Measurements from ENCODE around the gene ATP11A. TPM values are rescaled to one million over a fixed set of nuclear protein-coding genes. Genes with fewer than 3 reads are reported as not detected.
A peak's percentile ranks its signal among the peaks of the same experiment; 100 is the strongest.

ATP11A gene
- total RNA-seq, 1 experiment from 2014 or later = 65.3 TPM

GRCh38 chr13:112870737-112871287, 181.0 kb downstream of the ATP11A start:
- Histone ChIP-seq H2BK15ac (ENCODE audit: low read depth, low read length) (no peak overlapping the region), H2BK5ac (ENCODE audit: insufficient read length, low read length) (no peak overlapping the region), H3K4me2 (ENCODE audit: insufficient read depth, insufficient read length, low read length) (no peak overlapping the region), H3K4me1 (ENCODE audit: insufficient read depth, low read length) (no peaks in the 10 kb centered on the region), H2BK120ac (ENCODE audit: low read depth, low read length, poor library complexity, severe bottlenecking) (no peak overlapping the region), H4K20me1 (ENCODE audit: control insufficient read depth, insufficient read depth, insufficient read length) (no peaks in the 10 kb centered on the region), H2BK20ac (ENCODE audit: low read depth, low read length, poor library complexity, severe bottlenecking) (no peak overlapping the region), H3K9me3 (ENCODE audit: control insufficient read depth, low read depth, low read length) (no peaks in the 10 kb centered on the region), H3K9ac (ENCODE audit: extremely low read depth, insufficient read length, low read length) (no peak overlapping the region), H4K5ac (ENCODE audit: insufficient read length, low read depth, low read length) (no peak overlapping the region), H2AFZ (ENCODE audit: low read length) (no peak overlapping the region), H4K91ac (ENCODE audit: insufficient read length, low read depth, low read length) (no peak overlapping the region), H4K8ac (replicated peaks; ENCODE audit: insufficient read length, low read depth, low read length) (no peak overlapping the region), H3K56ac (ENCODE audit: insufficient read length, low read depth, low read length) (no peak overlapping the region), H3K23me2 (ENCODE audit: insufficient read length, low read depth, low read length, poor library complexity, severe bottlenecking) (no peaks in the 10 kb centered on the region), H3K79me1 (ENCODE audit: insufficient read depth, low read depth, low read length, poor library complexity, severe bottlenecking) (no peaks in the 10 kb centered on the region), H3K14ac (ENCODE audit: insufficient read depth, low read length) (peak overlapping the region; percentile 36; the same call in 1 of the 2 replicates), H2AK5ac (ENCODE audit: insufficient read length, low read length) (no peak overlapping the region), H3K23ac (ENCODE audit: insufficient read length, low read depth, low read length) (no peak overlapping the region), H3K79me2 (ENCODE audit: insufficient read depth, low read length) (no peaks in the 10 kb centered on the region), H3K27me3 (ENCODE audit: insufficient read depth, low read length) (no peaks in the 10 kb centered on the region), H3K27ac (ENCODE audit: insufficient read length, low read depth, low read length) (no peak overlapping the region), H3K4ac (ENCODE audit: low read depth, low read length) (no peak overlapping the region), H3K18ac (ENCODE audit: insufficient read length, low read depth, low read length) (no peak overlapping the region), H2BK12ac (ENCODE audit: insufficient read length, low read depth, low read length) (no peak overlapping the region), H3T11ph (ENCODE audit: low read length) (no peak overlapping the region)
- H3K36me3 Mint-ChIP-seq (ENCODE audit: insufficient read depth in 1 of 3, low read depth in 3 of 3) = peaks cover 35 to 70% (median 67%) of the 10 kb centered on the region in 3 experiments
- no peak overlapping the region for H3K4me3 Mint-ChIP-seq
- H3K27ac Mint-ChIP-seq = peak overlapping the region; percentile 11 to 89 (median 34); a peak in 2 of 7 replicates
- no peaks in the 10 kb centered on the region for H3K27me3 Mint-ChIP-seq (ENCODE audit: low read depth)
- H3K4me1 Mint-ChIP-seq = peaks cover 6 to 18% of the 10 kb centered on the region in 2 experiments
- H3K9me3 Mint-ChIP-seq = peaks cover 7 to 14% of the 10 kb centered on the region in 2 experiments
- no CpG with 5 or more reads among the region's 28 CpGs for WGBS (ENCODE audit: extremely low coverage, insufficient read length, low lambda C conversion rate)
- DNase-seq = no peak
- TF ChIP-seq, protein P1, sequence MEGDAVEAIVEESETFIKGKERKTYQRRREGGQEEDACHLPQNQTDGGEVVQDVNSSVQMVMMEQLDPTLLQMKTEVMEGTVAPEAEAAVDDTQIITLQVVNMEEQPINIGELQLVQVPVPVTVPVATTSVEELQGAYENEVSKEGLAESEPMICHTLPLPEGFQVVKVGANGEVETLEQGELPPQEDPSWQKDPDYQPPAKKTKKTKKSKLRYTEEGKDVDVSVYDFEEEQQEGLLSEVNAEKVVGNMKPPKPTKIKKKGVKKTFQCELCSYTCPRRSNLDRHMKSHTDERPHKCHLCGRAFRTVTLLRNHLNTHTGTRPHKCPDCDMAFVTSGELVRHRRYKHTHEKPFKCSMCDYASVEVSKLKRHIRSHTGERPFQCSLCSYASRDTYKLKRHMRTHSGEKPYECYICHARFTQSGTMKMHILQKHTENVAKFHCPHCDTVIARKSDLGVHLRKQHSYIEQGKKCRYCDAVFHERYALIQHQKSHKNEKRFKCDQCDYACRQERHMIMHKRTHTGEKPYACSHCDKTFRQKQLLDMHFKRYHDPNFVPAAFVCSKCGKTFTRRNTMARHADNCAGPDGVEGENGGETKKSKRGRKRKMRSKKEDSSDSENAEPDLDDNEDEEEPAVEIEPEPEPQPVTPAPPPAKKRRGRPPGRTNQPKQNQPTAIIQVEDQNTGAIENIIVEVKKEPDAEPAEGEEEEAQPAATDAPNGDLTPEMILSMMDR (conservative IDR thresholded peaks at IDR 0.05) = no peak

Data from H9 (cell line).